GF-D8 (cell line): ENCODE data around the gene HAAO.

Experiments
- DNase-seq: peaks from one replicate; lab custom pipeline; 2025; lab: John Stamatoyannopoulos, UW

The HAAO gene

GRCh38 chr2:42813763-42814162, 21.4 kb upstream of the HAAO start:
- DNase-seq = peak; percentile 59

- DNase-seq = no peak
Measured at GRCh38 chr2:42812899-42813479, 20.6 kb upstream of the HAAO start.

- peak; percentile 44 for DNase-seq
Measured at GRCh38 chr2:42810971-42811811, 18.8 kb upstream of the HAAO start.

- peak; percentile 87 for DNase-seq
Measured at GRCh38 chr2:42810121-42810970, 18.0 kb upstream of the HAAO start.

DNA sequence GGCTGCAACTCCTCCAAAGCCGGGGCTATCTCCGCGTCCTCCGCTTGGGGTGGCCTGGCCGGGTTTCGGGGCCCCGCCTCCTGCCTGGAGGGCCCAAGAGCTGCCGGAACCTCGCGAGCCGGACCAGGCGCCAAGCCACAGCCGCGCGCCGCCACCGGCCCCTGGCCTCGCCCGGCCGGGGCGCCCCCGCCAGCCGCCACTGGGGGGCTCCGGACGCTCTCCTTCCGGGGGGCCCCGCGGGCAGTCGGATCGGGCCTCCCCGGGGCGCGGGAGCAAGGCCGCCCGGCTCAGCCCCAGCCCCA, 17.4 kb upstream of the HAAO start:
- peak; percentile 58 for DNase-seq

- DNase-seq = no peak
Measured at GRCh38 chr2:42809131-42809818, 16.9 kb upstream of the HAAO start.

GRCh38 chr2:42808301-42808700, 15.9 kb upstream of the HAAO start:
- DNase-seq = no peak

DNA sequence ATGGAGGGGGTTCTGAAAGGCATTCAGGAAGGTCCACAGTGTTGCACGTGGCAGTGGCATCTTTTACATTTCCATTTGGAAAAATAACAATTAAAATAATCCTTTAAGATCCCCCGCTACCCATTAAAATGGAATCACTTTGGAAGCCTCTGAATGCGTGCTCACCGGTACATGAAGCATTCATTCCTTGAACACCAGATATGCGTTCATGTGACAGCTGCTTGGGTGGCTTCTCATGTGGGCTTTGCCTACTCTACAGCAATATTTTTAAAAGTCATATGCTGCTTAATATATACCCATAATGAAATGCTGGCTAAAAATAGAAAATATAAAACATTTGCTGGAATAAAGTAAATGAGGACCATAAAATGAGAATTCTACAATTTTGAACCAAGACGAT, 14.4 kb upstream of the HAAO start:
- DNase-seq = no peak

DNA sequence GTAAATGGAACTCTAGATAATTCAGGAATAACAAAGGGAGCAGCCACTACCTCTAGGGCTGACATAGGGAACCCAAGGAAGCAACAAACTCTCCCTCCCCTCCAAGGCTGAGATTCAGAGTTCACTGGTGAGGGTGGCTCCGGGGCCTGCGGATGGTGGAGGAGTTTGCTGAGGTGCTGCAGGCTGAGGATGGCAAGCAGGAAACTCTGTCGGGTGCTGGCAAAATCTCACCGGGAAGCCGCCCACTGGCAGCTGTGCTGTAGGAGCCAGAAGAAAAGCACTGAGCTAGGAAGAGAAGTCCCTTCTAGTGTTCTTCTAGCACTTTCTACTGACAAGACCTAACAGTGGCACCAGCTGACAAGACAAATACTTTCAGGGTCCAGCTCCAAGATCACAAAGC, 12.5 kb upstream of the HAAO start:
- no peak for DNase-seq

GRCh38 chr2:42804338-42804737, 12.0 kb upstream of the HAAO start:
- peak; percentile 48 for DNase-seq

DNA sequence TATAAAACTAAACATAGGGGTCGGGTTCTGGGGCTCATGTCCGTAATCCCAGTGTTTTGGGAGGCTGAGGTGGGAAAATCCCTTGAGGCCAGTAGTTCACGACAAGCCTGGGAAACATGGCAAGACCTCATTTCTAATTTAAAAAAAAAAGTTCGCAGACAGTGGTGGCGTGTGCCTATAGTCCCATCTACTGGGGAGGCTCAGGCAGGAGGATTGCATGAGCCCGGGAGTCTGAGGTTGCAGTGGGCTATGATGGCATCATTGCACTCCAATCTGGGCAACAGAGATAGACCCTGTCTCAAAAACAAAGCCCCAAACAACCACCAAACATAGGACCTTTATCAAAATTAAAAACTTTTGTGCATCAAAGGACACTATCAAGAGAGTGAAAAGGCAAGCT, 9.8 kb upstream of the HAAO start:
- no peak for DNase-seq

DNA sequence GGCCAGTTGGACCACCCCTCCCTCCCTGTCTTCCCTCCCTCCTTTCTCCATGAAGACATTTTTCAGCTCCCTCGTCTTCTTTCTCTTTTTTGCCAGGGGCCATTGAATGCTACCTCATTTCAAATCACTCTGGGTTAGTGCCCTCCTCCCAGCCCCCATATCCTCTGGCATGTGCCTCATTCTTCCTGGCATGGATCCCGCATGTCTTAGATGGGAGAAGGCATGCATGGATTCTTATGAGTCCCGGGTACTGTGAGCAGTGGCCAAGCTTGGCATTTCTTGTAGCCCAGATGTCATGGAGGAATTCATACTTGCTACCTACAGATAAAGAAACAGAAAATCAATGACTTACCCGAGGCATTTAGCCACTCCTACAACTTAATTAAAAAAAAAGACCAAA, 9.0 kb upstream of the HAAO start:
- no peak for DNase-seq

DNA sequence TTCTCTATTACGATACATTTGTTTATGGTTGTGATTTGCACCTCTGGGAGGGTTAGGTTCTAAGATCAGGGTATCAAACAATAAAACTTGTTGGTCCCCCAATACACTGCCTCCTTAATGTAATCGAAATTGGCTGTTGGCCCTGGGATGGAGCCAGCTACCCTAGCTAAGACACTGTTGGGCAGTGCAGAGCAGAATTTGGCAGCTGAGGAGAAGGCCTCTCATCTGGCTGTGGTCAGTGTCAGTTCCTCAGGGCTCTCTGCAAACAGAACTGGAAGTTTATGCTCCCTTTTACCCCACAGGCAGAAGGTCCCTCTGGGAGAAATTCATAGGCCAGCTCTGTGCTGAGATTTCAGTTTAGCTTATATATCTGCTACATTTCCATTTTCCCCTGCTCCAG, 8.6 kb upstream of the HAAO start:
- no peak for DNase-seq

- DNase-seq = no peak
Measured at GRCh38 chr2:42800461-42800962, 8.1 kb upstream of the HAAO start.

GRCh38 chr2:42799881-42800280, 7.5 kb upstream of the HAAO start:
- DNase-seq = no peak

DNA sequence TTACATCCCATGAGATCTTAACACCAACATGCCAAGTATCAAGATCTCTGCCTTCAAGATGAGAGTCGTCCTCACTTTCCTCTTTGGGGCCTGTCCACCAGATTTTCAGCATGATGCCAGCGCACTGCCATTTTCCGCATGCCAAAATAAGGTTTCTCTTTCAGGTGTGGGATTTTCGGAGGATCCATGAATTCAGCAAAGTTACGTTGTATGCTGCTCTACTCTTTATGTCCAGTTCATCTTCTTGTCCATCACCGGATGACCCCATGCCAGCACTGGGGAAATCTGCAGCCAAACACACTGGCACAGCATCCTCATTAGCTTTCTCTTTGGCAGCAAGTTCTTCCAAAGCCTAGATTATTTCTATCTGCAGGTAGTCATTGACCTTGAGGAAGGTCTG, 4.9 kb upstream of the HAAO start:
- no peak for DNase-seq

DNA sequence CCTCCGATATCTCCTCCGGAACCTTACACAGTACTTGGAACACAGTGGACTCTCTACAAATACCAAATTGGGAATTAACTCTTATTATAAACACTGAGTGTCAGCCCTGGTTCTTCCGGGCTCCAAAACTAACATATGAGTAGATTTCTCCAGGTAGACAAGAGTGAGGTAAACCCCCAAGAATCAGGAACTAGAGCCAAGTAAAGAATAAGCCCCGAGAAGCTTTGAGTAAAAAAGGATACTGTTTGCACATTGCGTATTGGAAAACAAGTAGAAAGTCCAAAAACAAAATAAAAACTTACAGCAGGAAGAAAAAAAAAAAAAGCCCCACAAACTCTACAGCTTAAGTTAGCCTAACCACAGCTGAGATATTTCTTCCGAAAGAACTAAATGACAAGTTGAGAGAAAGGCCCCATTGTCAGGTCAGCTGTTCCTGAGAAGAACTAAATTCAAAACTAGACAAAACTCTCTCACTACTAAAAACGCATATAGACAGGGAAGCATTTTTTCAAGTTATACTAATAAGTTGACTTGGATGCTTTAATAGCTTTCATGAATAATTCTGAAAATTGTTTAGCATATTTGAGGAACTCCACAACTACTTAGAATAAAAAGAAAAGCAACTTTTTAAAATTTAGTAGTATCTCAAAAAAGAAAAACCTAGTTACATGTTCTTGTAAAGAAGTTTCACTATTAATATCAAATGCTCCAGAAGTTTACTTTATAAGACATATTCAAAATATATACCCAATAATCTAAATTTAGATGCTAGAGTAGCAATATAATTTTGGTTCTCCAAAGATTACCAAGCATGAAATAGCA, 4.3 kb upstream of the HAAO start:
- DNase-seq = no peak

DNA sequence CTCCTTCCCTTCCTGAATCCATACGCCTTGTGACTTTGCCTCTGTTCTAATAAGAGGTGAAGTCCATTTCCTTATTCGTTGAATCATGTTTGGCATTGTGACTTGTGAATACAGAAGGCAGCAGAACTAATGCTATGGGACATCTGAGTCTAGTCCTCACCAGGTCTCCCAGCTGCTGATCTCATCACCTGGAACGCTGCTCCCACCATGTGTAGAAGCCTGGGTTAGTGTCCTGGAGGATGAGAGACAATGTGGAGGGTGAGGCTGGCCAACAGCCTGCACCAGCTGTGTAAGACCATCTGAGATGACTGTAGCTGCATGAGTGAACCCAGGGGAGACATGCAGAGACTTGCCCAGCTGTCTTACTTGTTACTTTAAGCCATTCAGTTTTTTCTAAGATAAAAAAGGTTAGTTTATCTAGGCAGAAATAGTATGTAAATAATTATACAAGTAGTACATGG, 3.5 kb upstream of the HAAO start:
- no peak for DNase-seq

GRCh38 chr2:42795275-42795674, 2.9 kb upstream of the HAAO start:
- no peak for DNase-seq

- DNase-seq = no peak
Measured at GRCh38 chr2:42794271-42795046, 2.1 kb upstream of the HAAO start.
